HepG2 (cell line): ENCODE measurements around the gene KIF3C. TPM values are rescaled to one million over a fixed set of nuclear protein-coding genes. Genes with fewer than 3 reads are reported as not detected.

Experiments
- HNF4G ChIP-seq, 2 experiments: sonication (generic) in 1 of 2; formaldehyde crosslinking in 1 of 2; IDR thresholded peaks; 2 replicates each; pipeline versions ENCODE4 v1.4.0 to v1.6.1; 2011 to 2020; ENCODE audit warnings: borderline replicate concordance in 2 of 2, low read depth in 2 of 2, mild to moderate bottlenecking in 2 of 2, low read length in 1 of 2, missing genetic modification reagents in 1 of 2, moderate library complexity in 1 of 2
- KDM5B ChIP-seq: sonication (generic); formaldehyde crosslinking; IDR thresholded peaks from 2 replicates; pipeline ENCODE4 v1.4.0; 2020; ENCODE audit warnings: missing genetic modification reagents, mild to moderate bottlenecking, borderline replicate concordance
- KLF11 ChIP-seq: IDR thresholded peaks from 2 replicates; pipeline ENCODE4 v1.6.1; 2016; ENCODE audit warnings: missing compliant biosample characterization
- MAX ChIP-seq: IDR thresholded peaks from 2 replicates; pipeline ENCODE4 v1.6.1; 2012; ENCODE audit warnings: inconsistent platforms
- MTA1 ChIP-seq: sonication (generic); formaldehyde crosslinking; IDR thresholded peaks from 2 replicates; pipeline ENCODE4 v1.4.0; 2020; ENCODE audit warnings: missing genetic modification reagents, mild to moderate bottlenecking, borderline replicate concordance
- MXI1 ChIP-seq: IDR thresholded peaks from 3 replicates; pipeline ENCODE4 v1.6.1; 2012; ENCODE audit warnings: low read depth, low read length, inconsistent platforms, borderline replicate concordance
- NR2F1 ChIP-seq, 2 experiments: fragments of 450-650 bp in 1 of 2; formaldehyde crosslinking in 1 of 2; IDR thresholded peaks; 2 replicates each; pipeline versions ENCODE4 v1.5.0 to v1.6.1; 2016 to 2020; ENCODE audit warnings: mild to moderate bottlenecking in 1 of 2, missing compliant biosample characterization in 1 of 2, missing genetic modification reagents in 1 of 2, moderate library complexity in 1 of 2
- NRL ChIP-seq: sonication (generic); formaldehyde crosslinking; IDR thresholded peaks from 2 replicates; pipeline ENCODE4 v1.5.0; 2020; ENCODE audit warnings: missing genetic modification reagents, mild to moderate bottlenecking, moderate library complexity, borderline replicate concordance
- PTBP1 ChIP-seq: fragments of 200-400 bp; formaldehyde crosslinking; IDR thresholded peaks from 2 replicates; pipeline ENCODE4 v1.6.1; 2018; ENCODE audit warnings: low read length, low read depth; ENCODE audit not compliant: poor library complexity, severe bottlenecking
- SMC3 ChIP-seq: IDR thresholded peaks from 2 replicates; pipeline ENCODE4 v1.6.1; 2011; ENCODE audit warnings: low read length, improper control_type of control experiment
- TBX2 ChIP-seq: sonication (generic); formaldehyde crosslinking; IDR thresholded peaks from 2 replicates; pipeline ENCODE4 v1.5.0; 2020; ENCODE audit warnings: missing genetic modification reagents, mild to moderate bottlenecking, borderline replicate concordance
- TFDP1 ChIP-seq: IDR thresholded peaks from 2 replicates; pipeline ENCODE4 v1.6.1; 2016; ENCODE audit warnings: missing compliant biosample characterization, missing genetic modification reagents, borderline replicate concordance
- TSC22D2 ChIP-seq: sonication (generic); formaldehyde crosslinking; IDR thresholded peaks from 2 replicates; pipeline ENCODE4 v1.5.1; 2020; ENCODE audit warnings: missing genetic modification reagents, mild to moderate bottlenecking, borderline replicate concordance
- ZC3H4 ChIP-seq: sonication (generic); formaldehyde crosslinking; IDR thresholded peaks from 2 replicates; pipeline ENCODE4 v1.4.0; 2020; ENCODE audit warnings: missing genetic modification reagents, borderline replicate concordance
- ZFP1 ChIP-seq: IDR thresholded peaks from 2 replicates; pipeline ENCODE4 v1.6.1; 2016
- ZFP37 ChIP-seq: sonication (generic); formaldehyde crosslinking; IDR thresholded peaks from 2 replicates; pipeline ENCODE4 v1.4.0; 2020; ENCODE audit warnings: missing genetic modification reagents, borderline replicate concordance
- ZNF264 ChIP-seq: sonication (generic); formaldehyde crosslinking; IDR thresholded peaks from 2 replicates; pipeline ENCODE4 v1.4.0; 2020; ENCODE audit warnings: missing genetic modification reagents
- ZNF598 ChIP-seq: sonication (generic); formaldehyde crosslinking; IDR thresholded peaks from 2 replicates; pipeline ENCODE4 v1.5.1; 2020; ENCODE audit warnings: mild to moderate bottlenecking, missing genetic modification reagents, borderline replicate concordance
- ZNF816 ChIP-seq: sonication (generic); formaldehyde crosslinking; IDR thresholded peaks from 2 replicates; pipeline ENCODE4 v1.8.0; 2022; ENCODE audit warnings: missing genetic modification reagents, mild to moderate bottlenecking, borderline replicate concordance
- polyA plus RNA-seq, 8 experiments: library from polyadenylated mRNA; depleted of rRNA in 3 of 8; stranded (reverse) in 7 of 8; unstranded in 1 of 8; fragments of >200 nt; fragmentation: Illumina TruSeq in 4 of 8; extraction: Trizol in 4 of 8; gene quantifications; 2 replicates each; pipeline versions ENCODE4 v1.2.1 to v1.2.3, GENCODE V29; 2011 to 2016; ENCODE audit warnings: low read depth in 4 of 8, missing spikeins in 1 of 8, mixed read lengths in 1 of 8; ENCODE audit not compliant: insufficient read depth in 1 of 8
- total RNA-seq, 5 experiments: library from RNA; depleted of rRNA; stranded (reverse); fragments of >200 nt; fragmentation: Illumina TruSeq; extraction: Trizol; gene quantifications; 2 replicates each; pipeline ENCODE4 v1.2.3, GENCODE V29; 2016; ENCODE audit warnings: low read depth in 1 of 5
- TF ChIP-seq, protein P1 (sequence below): sonication (generic); formaldehyde crosslinking; IDR thresholded peaks from 2 replicates; pipeline ENCODE4 v1.4.0; 2020; ENCODE audit warnings: mild to moderate bottlenecking, missing genetic modification reagents

Gene KIF3C
- total and polyA plus RNA-seq, 2 of the 13 experiments (the other 11 are each of a cell fraction or from before 2014, with no cell fraction given): 3.6 to 4.9 TPM

GRCh38 chr2:26011990-26012856 lies 29.9 kb upstream of the KIF3C start (continued):
- TF ChIP-seq, protein P1, sequence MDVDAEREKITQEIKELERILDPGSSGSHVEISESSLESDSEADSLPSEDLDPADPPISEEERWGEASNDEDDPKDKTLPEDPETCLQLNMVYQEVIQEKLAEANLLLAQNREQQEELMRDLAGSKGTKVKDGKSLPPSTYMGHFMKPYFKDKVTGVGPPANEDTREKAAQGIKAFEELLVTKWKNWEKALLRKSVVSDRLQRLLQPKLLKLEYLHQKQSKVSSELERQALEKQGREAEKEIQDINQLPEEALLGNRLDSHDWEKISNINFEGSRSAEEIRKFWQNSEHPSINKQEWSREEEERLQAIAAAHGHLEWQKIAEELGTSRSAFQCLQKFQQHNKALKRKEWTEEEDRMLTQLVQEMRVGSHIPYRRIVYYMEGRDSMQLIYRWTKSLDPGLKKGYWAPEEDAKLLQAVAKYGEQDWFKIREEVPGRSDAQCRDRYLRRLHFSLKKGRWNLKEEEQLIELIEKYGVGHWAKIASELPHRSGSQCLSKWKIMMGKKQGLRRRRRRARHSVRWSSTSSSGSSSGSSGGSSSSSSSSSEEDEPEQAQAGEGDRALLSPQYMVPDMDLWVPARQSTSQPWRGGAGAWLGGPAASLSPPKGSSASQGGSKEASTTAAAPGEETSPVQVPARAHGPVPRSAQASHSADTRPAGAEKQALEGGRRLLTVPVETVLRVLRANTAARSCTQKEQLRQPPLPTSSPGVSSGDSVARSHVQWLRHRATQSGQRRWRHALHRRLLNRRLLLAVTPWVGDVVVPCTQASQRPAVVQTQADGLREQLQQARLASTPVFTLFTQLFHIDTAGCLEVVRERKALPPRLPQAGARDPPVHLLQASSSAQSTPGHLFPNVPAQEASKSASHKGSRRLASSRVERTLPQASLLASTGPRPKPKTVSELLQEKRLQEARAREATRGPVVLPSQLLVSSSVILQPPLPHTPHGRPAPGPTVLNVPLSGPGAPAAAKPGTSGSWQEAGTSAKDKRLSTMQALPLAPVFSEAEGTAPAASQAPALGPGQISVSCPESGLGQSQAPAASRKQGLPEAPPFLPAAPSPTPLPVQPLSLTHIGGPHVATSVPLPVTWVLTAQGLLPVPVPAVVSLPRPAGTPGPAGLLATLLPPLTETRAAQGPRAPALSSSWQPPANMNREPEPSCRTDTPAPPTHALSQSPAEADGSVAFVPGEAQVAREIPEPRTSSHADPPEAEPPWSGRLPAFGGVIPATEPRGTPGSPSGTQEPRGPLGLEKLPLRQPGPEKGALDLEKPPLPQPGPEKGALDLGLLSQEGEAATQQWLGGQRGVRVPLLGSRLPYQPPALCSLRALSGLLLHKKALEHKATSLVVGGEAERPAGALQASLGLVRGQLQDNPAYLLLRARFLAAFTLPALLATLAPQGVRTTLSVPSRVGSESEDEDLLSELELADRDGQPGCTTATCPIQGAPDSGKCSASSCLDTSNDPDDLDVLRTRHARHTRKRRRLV (CRISPR knock-in tag): no peak
- no peak for TF ChIP-seq ZC3H4 (CRISPR knock-in tag)
- TF ChIP-seq ZNF264 (CRISPR knock-in tag): no peak
- no peak for TF ChIP-seq NRL (CRISPR knock-in tag)
- no peak for TF ChIP-seq ZNF816
- TF ChIP-seq HNF4G (IDR thresholded peaks at IDR 0.05; ENCODE audit: borderline replicate concordance, low read depth, low read length): no peak
- no peak for TF ChIP-seq HNF4G (CRISPR knock-in tag; IDR thresholded peaks at IDR 0.05; ENCODE audit: borderline replicate concordance, low read depth)
- TF ChIP-seq KDM5B (CRISPR knock-in tag): no peak
- no peak for TF ChIP-seq PTBP1
- TF ChIP-seq ZFP1: 0 out of 2 replicates have a peak, but pooled peaks have one; percentile 54
- no peak for TF ChIP-seq SMC3
- no peak for TF ChIP-seq TFDP1 (CRISPR knock-in tag)
- no peak; the same call in 2 of the 3 replicates for TF ChIP-seq MXI1
- no peak for TF ChIP-seq MTA1
- TF ChIP-seq ZNF598 (CRISPR knock-in tag): no peak
- TF ChIP-seq TBX2 (CRISPR knock-in tag): peak; percentile 82
- TF ChIP-seq ZFP37 (CRISPR knock-in tag): no peak
- no peak for TF ChIP-seq KLF11 (CRISPR knock-in tag)
- no peak for TF ChIP-seq NR2F1 (CRISPR knock-in tag; IDR thresholded peaks at IDR 0.05)
- 0 out of 2 replicates have a peak, but pooled peaks have one; percentile 30 for TF ChIP-seq MAX
- no peak for TF ChIP-seq TSC22D2 (CRISPR knock-in tag)
